ENCODE data around the gene RGCC. TPM values are rescaled to one million over a fixed set of nuclear protein-coding genes. Genes with fewer than 3 reads are reported as not detected.

RGCC gene
- total RNA-seq, 8 experiments from 2014 or later, result 0.16 to 19.2 (median 3.8) TPM; not detected in 2

- no peak for ATAC-seq (replicated peaks in 6 of 8)
- peaks cover 0 to 2% of the 10 kb centered on the region in 2 donors for H3K4me1 ChIP-seq (replicated peaks in 1 of 2)
- H3K27ac ChIP-seq, result no peak overlapping the region
- whole genome bisulfite sequencing, 10 experiments, result 24 to 93% (median 60%) methylated on average over 1 to 14 of the region's 19 CpGs; no CpG with 5 or more reads in 1 of the 10 experiments
- no peak overlapping the region for H3K4me3 ChIP-seq
- in situ Hi-C loops (cut with MboI; ENCODE audit: low pct_unique_long_range_greater_than_20kb in 2 of 9, low sequenced_read_pairs in 9 of 9, unreplicated experiment in 9 of 9), result no loop called here
Observed at GRCh38 chr13:41455725-41456419, 1.5 kb upstream of the RGCC start.

GRCh38 chr13:41457589-41458186, 338 bp downstream of the RGCC start:
- in situ Hi-C loops (cut with MboI; ENCODE audit: low pct_unique_long_range_greater_than_20kb in 2 of 9, low sequenced_read_pairs in 9 of 9, unreplicated experiment in 9 of 9), result no loop called here
- no CpG with 5 or more reads among the region's 56 CpGs for WGBS, 10 experiments

GRCh38 chr13:41458187-41458760, 924 bp downstream of the RGCC start:
- Histone ChIP-seq H3K4me3 (peak overlapping the region; percentile 37 to 54 (median 44)), H3K4me1 (replicated peaks in 1 of 2) (peaks cover 0 to 2% of the 10 kb centered on the region in 2 donors), H3K27ac (no peak overlapping the region)
- peak in 7 of 8 experiments; percentile 4 to 43 (median 39) for ATAC-seq (replicated peaks in 6 of 8)
- in situ Hi-C loops (cut with MboI; ENCODE audit: low pct_unique_long_range_greater_than_20kb in 2 of 9, low sequenced_read_pairs in 9 of 9, unreplicated experiment in 9 of 9), result no loop called here
- WGBS, 10 experiments, result 3 to 16% (median 10%) methylated on average over 2 to 21 of the region's 50 CpGs; no CpG with 5 or more reads in 3 of the 10 experiments

More at GRCh38 chr13:41457589-41458186, 338 bp downstream of the RGCC start:
- no peak overlapping the region for H3K27ac ChIP-seq
- peak overlapping the region; percentile 37 to 54 (median 44) for H3K4me3 ChIP-seq
- ATAC-seq (replicated peaks in 6 of 8), result peak in 7 of 8 experiments; percentile 8 to 47 (median 30)
- peaks cover 0 to 2% of the 10 kb centered on the region in 2 donors for H3K4me1 ChIP-seq (replicated peaks in 1 of 2)

- in situ Hi-C loops (cut with MboI; ENCODE audit: low pct_unique_long_range_greater_than_20kb in 2 of 9, low sequenced_read_pairs in 9 of 9, unreplicated experiment in 9 of 9), result no loop called here
- WGBS, 10 experiments, result 33 to 100% (median 67%) methylated on average over 1 to 3 of the region's 4 CpGs; no CpG with 5 or more reads in 1 of the 10 experiments
- Histone ChIP-seq H3K4me1 (replicated peaks in 1 of 2) (peaks cover 0 to 2% of the 10 kb centered on the region in 2 donors), H3K4me3 (peak overlapping the region in 2 of 5 donors; percentile 37 to 54), H3K27ac (no peak overlapping the region)
- ATAC-seq (replicated peaks in 6 of 8), result no peak
Observed at GRCh38 chr13:41458761-41459431, 1.5 kb downstream of the RGCC start.

GRCh38 chr13:41459432-41460073, 2.2 kb downstream of the RGCC start:
- Histone ChIP-seq H3K4me3 (no peak overlapping the region), H3K27ac (no peak overlapping the region), H3K4me1 (replicated peaks in 1 of 2) (peaks cover 0 to 2% of the 10 kb centered on the region in 2 donors)
- in situ Hi-C loops (cut with MboI; ENCODE audit: low pct_unique_long_range_greater_than_20kb in 2 of 9, low sequenced_read_pairs in 9 of 9, unreplicated experiment in 9 of 9), result no loop called here
- ATAC-seq (replicated peaks in 6 of 8), result no peak
- 30 to 100% (median 78%) methylated on average over 2 to 5 of the region's 7 CpGs for WGBS, 10 experiments

GRCh38 chr13:41460074-41460465, 2.7 kb downstream of the RGCC start:
- ATAC-seq (replicated peaks in 6 of 8), result no peak
- no peak overlapping the region for H3K27ac ChIP-seq
- in situ Hi-C loops (cut with MboI; ENCODE audit: low pct_unique_long_range_greater_than_20kb in 2 of 9, low sequenced_read_pairs in 9 of 9, unreplicated experiment in 9 of 9), result no loop called here
- WGBS, 10 experiments, result 20 to 100% (median 61%) methylated on average over 1 to 2 of the region's 2 CpGs; no CpG with 5 or more reads in 2 of the 10 experiments
- H3K4me1 ChIP-seq (replicated peaks in 1 of 2), result peaks cover 0 to 2% of the 10 kb centered on the region in 2 donors
- H3K4me3 ChIP-seq, result no peak overlapping the region

GRCh38 chr13:41460930-41461329, 3.6 kb downstream of the RGCC start:
- Histone ChIP-seq H3K4me3 (no peak overlapping the region), H3K27ac (no peak overlapping the region), H3K4me1 (replicated peaks in 1 of 2) (peaks cover 0 to 2% of the 10 kb centered on the region in 2 donors)
- 50 to 100% (median 91%) methylated on average over 1 to 2 of the region's 2 CpGs; no CpG with 5 or more reads in 1 of the 10 experiments for WGBS, 10 experiments
- no peak for ATAC-seq (replicated peaks in 6 of 8)
- in situ Hi-C loops (cut with MboI; ENCODE audit: low pct_unique_long_range_greater_than_20kb in 2 of 9, low sequenced_read_pairs in 9 of 9, unreplicated experiment in 9 of 9), result no loop called here

GRCh38 chr13:41461527-41462139, 4.3 kb downstream of the RGCC start:
- in situ Hi-C loops (cut with MboI; ENCODE audit: low pct_unique_long_range_greater_than_20kb in 2 of 9, low sequenced_read_pairs in 9 of 9, unreplicated experiment in 9 of 9), result no loop called here
- no peak overlapping the region for H3K4me3 ChIP-seq
- WGBS, 10 experiments, result 60 to 100% (median 85%) methylated on average over 1 to 3 of the region's 3 CpGs; no CpG with 5 or more reads in 1 of the 10 experiments
- H3K4me1 ChIP-seq (replicated peaks in 1 of 2), result peaks cover 0 to 2% of the 10 kb centered on the region in 2 donors
- no peak for ATAC-seq (replicated peaks in 6 of 8)
- H3K27ac ChIP-seq, result no peak overlapping the region

- H3K4me3 ChIP-seq, result no peak overlapping the region
- in situ Hi-C loops (cut with MboI; ENCODE audit: low pct_unique_long_range_greater_than_20kb in 2 of 9, low sequenced_read_pairs in 9 of 9, unreplicated experiment in 9 of 9), result no loop called here
- H3K27ac ChIP-seq, result no peak overlapping the region
- H3K4me1 ChIP-seq (replicated peaks in 1 of 2), result peaks cover 0 to 2% of the 10 kb centered on the region in 2 donors
- 84 to 100% (median 99%) methylated on average over 1 to 5 of the region's 6 CpGs for WGBS, 10 experiments
- ATAC-seq (replicated peaks in 6 of 8), result no peak
Observed at GRCh38 chr13:41462427-41462826, 5.1 kb downstream of the RGCC start.

GRCh38 chr13:41463838-41464602, 6.7 kb downstream of the RGCC start:
- 60 to 100% (median 86%) methylated on average over 1 to 9 of the region's 11 CpGs; no CpG with 5 or more reads in 2 of the 10 experiments for WGBS, 10 experiments
- peak in 2 of 8 experiments; percentile 62 to 83 for ATAC-seq (replicated peaks in 6 of 8)
- H3K27ac ChIP-seq, result no peak overlapping the region
- H3K4me3 ChIP-seq, result no peak overlapping the region
- H3K4me1 ChIP-seq (replicated peaks in 1 of 2), result no peaks in the 10 kb centered on the region
- in situ Hi-C loops (cut with MboI; ENCODE audit: low pct_unique_long_range_greater_than_20kb in 2 of 9, low sequenced_read_pairs in 9 of 9, unreplicated experiment in 9 of 9), result no loop called here

GRCh38 chr13:41465241-41465847, 8.0 kb downstream of the RGCC start:
- H3K4me3 ChIP-seq, result no peak overlapping the region
- 0 to 100% (median 100%) methylated on average over 1 to 3 of the region's 4 CpGs; no CpG with 5 or more reads in 5 of the 10 experiments for WGBS, 10 experiments
- H3K4me1 ChIP-seq (replicated peaks in 1 of 2), result no peaks in the 10 kb centered on the region
- ATAC-seq (replicated peaks in 6 of 8), result no peak
- in situ Hi-C loops (cut with MboI; ENCODE audit: low pct_unique_long_range_greater_than_20kb in 2 of 9, low sequenced_read_pairs in 9 of 9, unreplicated experiment in 9 of 9), result no loop called here
- H3K27ac ChIP-seq, result no peak overlapping the region

Measured in motor neuron (in vitro differentiated cells).